Esophagus muscularis mucosa (tissue), 4 donors: Measurements from ENCODE around the gene WFDC13.

Experiments used
- CTCF ChIP-seq, 3 experiments: fragments of 200-600 bp in 2 of 3; fragments of 450-650 bp in 1 of 3; sonication (generic) in 2 of 3; IDR thresholded peaks; one replicate each; pipeline ENCODE4 v1.5.1; 2017 to 2019; ENCODE audit warnings: antibody characterized with exemption in 3 of 3, mild to moderate bottlenecking in 2 of 3, moderate library complexity in 1 of 3
- EP300 ChIP-seq: sonication (generic); formaldehyde crosslinking; IDR thresholded peaks from one replicate; pipeline ENCODE4 v1.6.1; 2017; ENCODE audit warnings: antibody characterized with exemption
- POLR2A ChIP-seq: fragments of 450-650 bp; IDR thresholded peaks from one replicate; pipeline ENCODE4 v1.6.1; 2017; ENCODE audit warnings: antibody characterized with exemption, moderate library complexity, mild to moderate bottlenecking, low read depth
- POLR2AphosphoS5 ChIP-seq, 2 donors: sonication (generic); formaldehyde crosslinking; IDR thresholded peaks; one replicate each; pipeline ENCODE4 v1.6.1; 2017; ENCODE audit warnings: antibody characterized with exemption in 2 of 2

DNA sequence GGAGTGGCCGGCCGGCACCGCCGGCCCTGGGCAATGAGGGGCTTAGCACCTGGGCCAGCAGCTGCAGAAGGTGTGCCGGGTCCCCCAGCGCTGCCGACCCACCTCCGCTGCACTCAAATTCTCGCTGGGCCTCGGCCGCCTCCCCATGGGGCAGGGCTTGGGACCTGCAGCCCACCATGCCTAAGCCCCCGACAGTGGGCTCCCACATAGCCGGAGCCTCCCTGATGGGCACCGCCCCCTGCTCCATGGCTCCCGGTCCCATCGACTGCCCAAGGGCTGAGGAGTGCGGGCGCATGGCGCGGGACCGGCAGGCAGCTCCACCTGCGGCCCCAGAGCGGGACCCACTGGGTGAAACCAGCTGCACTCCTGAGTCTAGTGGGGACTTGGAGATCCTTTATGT lies 34.1 kb downstream of the WFDC13 start:
- no peak for TF ChIP-seq POLR2AphosphoS5 (IDR thresholded peaks at IDR 0.05)
- no peak for TF ChIP-seq CTCF (IDR thresholded peaks at IDR 0.05)
- no peak for TF ChIP-seq POLR2A
- no peak for TF ChIP-seq EP300
